AG09309 (cell line): ENCODE results near the gene ARHGAP26.
A peak's percentile ranks its signal among the peaks of the same experiment; 100 is the strongest.

Experiments used
- DNase-seq: peaks from one replicate; pipeline ENCODE4 v3.0.0-alpha.2; 2010; ENCODE audit warnings: low read depth
- H3K4me3 ChIP-seq: 2 replicates; pipeline ENCODE4 v1.5.1; 2011; ENCODE audit warnings: mild to moderate bottlenecking, low read depth, low read length, moderate library complexity; ENCODE audit not compliant: control insufficient read depth
- CTCF ChIP-seq: IDR thresholded peaks from 2 replicates; pipeline ENCODE4 v1.5.1; 2011; ENCODE audit warnings: mild to moderate bottlenecking, low read depth, low read length, inconsistent platforms; ENCODE audit not compliant: insufficient read depth, control insufficient read depth; ENCODE audit errors: missing control alignments

Gene ARHGAP26

GRCh38 chr5:143206196-143207053, 436.2 kb downstream of the ARHGAP26 start:
- no peak for TF ChIP-seq CTCF

GRCh38 chr5:143207058-143207457, 436.9 kb downstream of the ARHGAP26 start:
- DNase-seq: no peak
- H3K4me3 ChIP-seq: no peak overlapping the region
- TF ChIP-seq CTCF: no peak

More at GRCh38 chr5:143206196-143207053, 436.2 kb downstream of the ARHGAP26 start:
- no peak overlapping the region for H3K4me3 ChIP-seq
- DNase-seq: no peak

GRCh38 chr5:143207563-143208364, 437.6 kb downstream of the ARHGAP26 start:
- TF ChIP-seq CTCF: no peak
- H3K4me3 ChIP-seq: no peak overlapping the region
- DNase-seq: no peak

- TF ChIP-seq CTCF: no peak
- H3K4me3 ChIP-seq: no peak overlapping the region
These were observed 438.1 kb downstream of the ARHGAP26 start for GRCh38 chr5:143208365-143208641.

GRCh38 chr5:143208781-143209510, 438.8 kb downstream of the ARHGAP26 start:
- DNase-seq: no peak
- no peak overlapping the region for H3K4me3 ChIP-seq
- TF ChIP-seq CTCF: peak; percentile 14

More at GRCh38 chr5:143208365-143208641, 438.1 kb downstream of the ARHGAP26 start:
- DNase-seq: no peak

- no peak for DNase-seq
- TF ChIP-seq CTCF: no peak
- no peak overlapping the region for H3K4me3 ChIP-seq
These were observed 439.8 kb downstream of the ARHGAP26 start for GRCh38 chr5:143209881-143210395.
